Endometrial microvascular endothelial cells (primary cell): ENCODE measurements around the gene RBL2. TPM values are rescaled to one million over a fixed set of nuclear protein-coding genes. Genes with fewer than 3 reads are reported as not detected.
"Not testable (repeated sequence)": the region's sequence is repeated elsewhere in the genome, so short reads cannot be mapped to it uniquely, and the experiment has no call there.

Experiments used
- in situ Hi-C: cut with HindIII; loops from 2 replicates; pipeline ENCODE4 v1.10.0; 2017; ENCODE audit warnings: low sequenced_read_pairs, low pct_unique_long_range_greater_than_20kb; ENCODE audit errors: inconsistent ontology term
- total RNA-seq: library from RNA; depleted of rRNA; stranded (reverse); fragments of >200 nt; gene quantifications from one replicate; pipeline ENCODE4 v1.2.3, GENCODE V29; 2015; ENCODE audit errors: inconsistent ontology term

Gene RBL2
- total RNA-seq, 1 donor from 2014 or later = 44.2 TPM

DNA sequence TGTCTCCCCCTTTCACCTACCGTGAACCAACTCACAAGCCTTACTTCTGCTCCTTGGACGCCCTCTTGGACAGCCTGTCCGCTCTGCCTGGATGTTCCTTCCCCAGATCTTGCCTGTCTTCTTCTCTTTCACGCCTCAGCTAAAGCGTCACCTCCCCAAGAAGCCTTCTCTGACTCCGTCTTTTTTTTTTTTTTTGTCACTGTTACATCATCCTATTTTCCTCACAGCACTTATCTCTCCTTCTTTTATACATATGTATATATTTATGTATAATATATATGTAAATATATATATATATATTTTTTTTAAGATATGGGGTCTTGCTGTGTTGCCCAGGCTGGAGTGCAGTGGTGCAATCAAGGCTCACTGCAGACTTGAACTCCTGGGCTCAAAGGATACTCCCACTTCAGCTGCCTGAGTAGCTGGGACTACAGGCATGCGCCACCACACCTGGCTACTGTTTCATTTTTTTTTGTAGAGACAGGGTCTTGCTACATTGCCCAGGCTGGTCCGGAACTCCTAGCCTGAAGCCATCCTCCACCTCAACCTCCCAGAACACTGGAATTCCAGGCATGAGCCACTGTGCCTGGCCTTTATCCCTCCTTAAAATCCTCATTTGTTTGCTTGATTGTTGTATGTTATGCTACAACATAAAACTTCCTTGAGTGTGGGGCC is 85.3 kb downstream of the RBL2 start:
- in situ Hi-C loops = loop anchor here (25.0 kb wide), 1 partner anchor 1418 kb away; the partner anchor contains the start of gene IRX5

DNA sequence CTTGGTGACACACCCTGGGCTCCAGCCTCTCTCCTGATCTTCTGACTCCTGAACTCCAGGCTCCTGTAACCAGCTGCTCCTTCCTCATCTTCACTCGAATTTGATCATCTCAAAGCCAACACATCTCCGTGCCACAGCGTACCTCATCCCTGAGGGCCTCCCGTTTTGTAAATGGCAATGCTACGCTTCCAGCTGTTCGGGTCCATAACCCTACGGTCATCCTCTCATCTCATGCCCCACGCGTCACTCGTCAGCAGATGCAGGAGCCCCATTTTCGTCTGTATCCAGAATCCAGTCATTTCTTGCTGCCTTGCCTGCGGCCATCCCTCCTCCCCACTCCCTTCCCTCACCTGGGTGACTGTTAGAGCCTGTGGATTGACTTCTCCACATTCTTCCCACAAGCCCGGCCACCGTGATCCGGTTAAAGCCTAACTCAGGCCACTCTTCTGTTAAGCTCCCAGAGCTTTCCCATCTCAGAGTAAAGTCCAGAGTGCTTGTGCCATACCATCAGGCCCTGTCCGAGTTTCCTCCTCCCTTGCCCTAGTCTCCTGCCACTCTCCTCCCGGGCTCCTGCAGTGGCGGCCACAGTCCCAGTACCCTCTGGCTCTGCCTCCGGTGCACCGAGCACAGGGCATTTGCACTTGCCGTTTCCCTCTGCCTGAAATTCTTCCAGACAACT is 89.0 kb downstream of the RBL2 start:
- in situ Hi-C loops = loop anchor here (25.0 kb wide), 1 partner anchor 1414 kb away; the partner anchor contains the start of gene IRX5

DNA sequence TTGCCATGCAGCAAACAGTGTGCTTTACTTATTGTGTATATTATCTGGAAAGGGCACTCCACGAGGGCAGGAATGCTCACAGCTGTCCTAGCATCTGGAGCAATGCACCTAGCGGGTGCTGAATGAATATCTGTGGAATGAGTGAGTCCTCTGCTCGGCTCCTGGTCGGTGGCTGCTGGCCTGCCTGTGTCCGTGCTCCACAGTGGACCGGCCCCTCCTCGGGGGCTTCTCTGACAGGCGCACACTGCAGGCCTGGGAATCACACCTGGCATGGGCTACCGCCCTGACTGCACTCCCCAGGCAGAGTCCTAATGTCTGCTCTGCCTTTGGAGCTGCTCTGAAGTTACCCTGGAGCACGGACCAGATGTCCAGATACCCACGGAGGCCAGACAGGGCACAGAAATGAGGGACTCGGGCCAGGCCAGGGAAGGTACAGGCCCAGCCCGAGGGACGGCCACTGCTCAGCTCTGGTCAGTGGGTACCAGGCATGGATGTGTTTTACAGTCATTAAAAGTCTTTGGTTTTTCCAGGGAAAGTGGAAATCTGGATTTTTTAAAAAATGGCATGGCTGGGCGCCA is 89.8 kb downstream of the RBL2 start:
- in situ Hi-C loops = loop anchor here (25.0 kb wide), 1 partner anchor 1413 kb away; the partner anchor contains the start of gene IRX5

DNA sequence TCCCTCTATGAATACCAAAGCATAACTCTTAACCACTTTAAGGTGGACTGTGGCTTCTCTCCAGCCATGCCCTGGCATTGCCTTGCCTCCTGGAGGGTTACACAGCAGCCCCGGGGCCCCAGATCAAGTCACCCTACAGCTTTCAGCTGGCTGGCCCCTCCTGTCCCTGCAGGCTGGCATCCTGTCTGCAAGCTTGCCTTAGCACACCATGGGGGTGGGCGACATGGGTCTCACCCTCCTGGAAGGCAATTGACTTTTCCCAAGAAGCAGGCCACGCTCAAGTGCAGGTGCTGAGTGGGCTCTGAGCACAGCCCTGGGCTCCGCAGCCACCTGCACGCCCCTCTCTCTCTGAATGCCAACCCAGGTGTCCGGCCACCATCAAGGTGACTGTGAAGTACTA is 94.5 kb downstream of the RBL2 start:
- in situ Hi-C loops = no loop called here

DNA sequence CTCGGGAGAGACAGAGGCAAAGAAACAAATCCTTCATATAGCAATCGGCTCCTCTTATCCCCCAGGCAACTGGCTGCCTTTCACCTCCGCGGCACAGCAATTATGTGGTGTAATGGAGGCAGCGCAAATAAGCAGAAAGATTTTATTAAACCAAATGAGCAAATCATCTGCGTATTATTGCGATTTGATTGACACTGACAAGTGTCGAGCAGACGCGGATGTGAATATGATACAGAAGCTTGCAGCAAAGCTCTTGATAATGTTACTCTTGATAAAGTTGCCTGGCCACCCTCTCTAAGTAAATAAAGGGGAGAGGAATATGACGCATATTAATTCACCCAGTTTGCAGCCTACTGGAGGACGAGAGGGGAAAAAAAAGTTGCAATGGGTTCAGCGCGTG is 95.2 kb downstream of the RBL2 start:
- in situ Hi-C loops = no loop called here

DNA sequence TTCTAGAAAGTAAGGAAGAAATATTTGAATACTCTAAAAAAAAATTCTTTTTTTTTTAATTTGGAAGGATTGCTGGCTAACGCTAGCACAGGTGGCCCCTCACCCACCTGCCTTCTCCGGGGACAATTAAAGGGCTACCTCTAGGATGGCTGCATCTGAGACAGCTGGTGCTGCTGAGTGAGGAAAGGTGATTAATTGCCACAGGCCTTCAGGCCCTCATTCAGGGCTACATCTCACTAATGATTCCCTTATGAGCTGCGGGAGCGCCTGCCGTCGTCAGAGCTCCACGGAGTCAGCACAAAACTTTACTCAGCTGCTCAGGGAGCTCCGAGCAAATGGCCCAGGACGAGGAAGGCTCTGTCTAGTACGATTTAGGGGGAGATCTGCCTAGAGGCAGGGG is 95.8 kb downstream of the RBL2 start:
- in situ Hi-C loops = no loop called here

DNA sequence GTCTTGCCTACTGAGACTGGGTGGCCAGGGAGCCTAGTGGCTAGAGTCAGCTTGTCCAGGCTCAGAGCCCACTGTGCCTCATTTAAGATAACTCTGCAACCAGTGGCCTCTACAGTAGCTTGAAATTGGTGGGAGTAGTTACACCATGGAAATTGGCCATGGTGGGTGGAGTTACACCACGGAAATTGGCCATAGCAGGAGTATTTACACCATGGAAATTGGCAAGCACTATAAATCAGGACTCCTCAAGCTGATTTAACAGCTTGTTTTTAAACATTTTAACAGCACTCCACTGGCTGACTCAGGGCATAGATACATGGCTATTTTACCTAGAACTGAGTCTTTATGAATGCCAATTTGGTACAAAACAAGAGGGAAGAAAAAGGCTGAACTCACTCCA is 96.5 kb downstream of the RBL2 start:
- in situ Hi-C loops = no loop called here

DNA sequence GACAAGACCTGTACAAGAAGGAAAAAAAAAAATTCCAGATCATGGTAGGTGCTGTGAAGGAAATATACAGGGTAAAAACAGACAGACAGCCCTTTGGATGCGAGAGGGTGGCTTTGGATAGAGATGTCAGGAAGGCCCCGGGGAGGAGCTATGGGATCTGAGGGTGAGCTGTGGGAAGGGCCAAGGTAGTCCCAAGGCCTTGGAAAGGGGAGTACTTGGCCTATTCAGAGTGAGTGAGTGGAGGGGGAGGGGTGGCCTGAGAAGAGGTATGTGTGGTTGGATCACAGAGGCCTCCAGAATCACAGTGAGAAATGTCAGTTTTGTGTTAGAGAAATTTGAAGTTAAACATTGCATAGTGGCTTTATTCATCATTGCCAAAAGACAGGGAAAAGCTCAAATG is 99.9 kb downstream of the RBL2 start:
- in situ Hi-C loops = no loop called here

DNA sequence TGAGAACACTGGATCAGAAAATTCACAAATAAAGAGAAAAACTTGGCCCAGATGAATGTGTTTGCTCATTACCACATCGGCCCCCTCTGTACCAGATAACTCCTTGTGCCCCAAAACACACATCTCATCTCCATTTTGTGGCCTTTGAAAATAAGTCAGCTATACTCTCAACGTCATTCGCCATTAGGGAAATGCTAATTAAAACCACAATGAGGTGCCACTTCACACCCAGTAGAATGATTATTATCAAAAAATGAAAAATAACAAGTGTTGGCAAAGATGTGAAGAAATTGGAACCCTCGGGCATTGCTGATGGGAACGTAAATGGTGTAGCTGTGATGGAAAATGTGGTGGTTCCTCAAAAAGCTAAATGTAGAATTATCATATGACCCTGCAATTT is 103.4 kb downstream of the RBL2 start:
- in situ Hi-C loops = no loop called here

DNA sequence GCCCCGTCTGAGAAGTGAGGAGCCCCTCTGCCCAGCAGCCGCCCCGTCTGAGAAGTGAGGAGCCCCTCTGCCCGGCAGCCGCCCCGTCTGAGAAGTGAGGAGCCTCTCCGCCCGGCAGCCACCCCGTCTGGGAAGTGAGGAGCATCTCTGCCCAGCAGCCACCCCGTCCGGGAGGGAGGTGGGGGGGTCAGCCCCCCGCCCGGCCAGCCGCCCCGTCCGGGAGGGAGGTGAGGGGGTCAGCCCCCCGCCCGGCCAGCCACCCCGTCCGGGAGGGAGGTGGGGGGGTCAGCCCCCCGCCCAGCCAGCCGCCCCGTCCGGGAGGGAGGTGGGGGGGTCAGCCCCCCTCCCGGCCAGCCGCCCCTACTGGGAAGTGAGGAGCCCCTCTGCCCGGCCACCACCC is 105.1 kb downstream of the RBL2 start:
- in situ Hi-C loops = not testable (repeated sequence)

DNA sequence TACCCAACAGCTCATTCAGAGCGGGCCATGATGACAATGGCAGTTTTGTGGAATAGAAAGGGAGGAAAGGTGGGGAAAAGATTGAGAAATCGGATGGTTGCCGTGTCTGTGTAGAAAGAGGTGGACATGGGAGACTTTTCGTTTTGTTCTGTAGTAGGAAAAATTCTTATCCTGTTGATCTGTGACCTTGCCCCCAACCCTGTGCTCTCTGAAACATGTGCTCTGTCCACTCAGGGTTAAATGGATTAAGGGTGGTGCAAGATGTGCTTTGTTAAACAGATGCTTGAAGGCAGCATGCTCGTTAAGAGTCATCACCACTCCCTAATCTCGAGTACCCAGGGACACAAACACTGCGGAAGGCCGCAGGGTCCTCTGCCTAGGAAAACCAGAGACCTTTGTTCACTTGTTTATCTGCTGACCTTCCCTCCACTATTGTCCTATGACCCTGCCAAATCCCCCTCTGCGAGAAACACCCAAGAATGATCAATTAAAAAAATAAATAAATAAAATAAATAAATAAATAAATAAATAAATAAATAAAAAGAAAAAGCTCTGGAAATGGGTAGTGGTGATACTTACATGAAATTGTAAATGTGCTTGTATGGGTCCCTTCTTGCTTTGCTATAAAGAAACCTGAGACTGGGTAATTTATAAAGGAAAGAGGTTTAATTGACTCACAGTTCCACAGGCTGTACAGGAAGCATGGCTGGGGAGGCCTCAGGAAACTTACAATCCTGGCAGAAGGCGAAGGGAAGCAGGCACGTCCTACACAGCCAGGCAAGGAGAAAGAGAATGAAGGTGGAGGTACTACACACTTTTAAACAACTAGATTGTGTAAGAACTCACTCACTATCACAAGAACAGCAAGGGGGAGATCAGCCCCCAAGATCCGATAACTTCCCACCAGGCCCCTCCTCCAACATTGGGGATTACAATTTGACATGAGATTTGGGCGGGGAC is 105.8 kb downstream of the RBL2 start:
- in situ Hi-C loops = not testable (repeated sequence)

Other genes with a start within 250 kb of the RBL2 start
- gene AKTIP, start 68.7 kb downstream of the RBL2 start, total RNA-seq = 33.5 TPM